ENCODE results near the gene LTBR.
"Not testable (repeated sequence)": the region's sequence is repeated elsewhere in the genome, so short reads cannot be mapped to it uniquely, and the experiment has no call there.

- TF ChIP-seq CTCF (IDR thresholded peaks at IDR 0.05; ENCODE audit: poor library complexity); EZH2 (IDR thresholded peaks at IDR 0.05; ENCODE audit: borderline replicate concordance); EZH2phosphoT487 (IDR thresholded peaks at IDR 0.05; ENCODE audit: low read depth, severe bottlenecking, unreplicated experiment): not testable (repeated sequence)
Measured at GRCh38 chr12:6344101-6344660, 39.8 kb upstream of the LTBR start.
